ENCODE data around the gene RIPOR3. TPM values are rescaled to one million over a fixed set of nuclear protein-coding genes. Genes with fewer than 3 reads are reported as not detected.
"Not testable (repeated sequence)": the region's sequence is repeated elsewhere in the genome, so short reads cannot be mapped to it uniquely, and the experiment has no call there.

Gene RIPOR3
- total RNA-seq, 1 experiment from 2014 or later: 7.4 TPM

GRCh38 chr20:50621068-50621665, 70.2 kb downstream of the RIPOR3 start:
- in situ Hi-C loops (cut with HindIII; ENCODE audit: low sequenced_read_pairs): no loop called here

DNA sequence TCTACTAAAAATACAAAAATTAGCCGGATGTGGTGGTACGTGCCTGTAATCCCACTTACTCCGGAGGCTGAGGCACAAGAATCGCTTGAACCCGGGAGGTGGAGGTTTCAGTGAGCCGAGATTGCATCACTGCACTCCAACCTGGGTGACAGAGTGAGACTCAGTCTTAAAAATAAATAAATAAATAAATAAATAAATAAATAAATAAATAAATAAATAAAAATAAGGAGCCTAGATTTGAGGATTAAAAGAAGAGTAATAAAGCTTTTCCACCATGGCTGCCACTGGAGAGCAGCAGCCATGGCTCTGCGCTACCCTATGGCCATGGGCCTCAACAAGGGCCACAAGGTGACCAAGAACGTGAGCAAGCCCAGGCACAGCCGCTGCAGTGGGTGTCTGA, 70.9 kb downstream of the RIPOR3 start:
- DNase-seq (ENCODE audit: low spot score); in situ Hi-C loops (cut with HindIII; ENCODE audit: low sequenced_read_pairs): not testable (repeated sequence)

More at GRCh38 chr20:50621068-50621665, 70.2 kb downstream of the RIPOR3 start:
- no peak for DNase-seq (ENCODE audit: low spot score)

DNA sequence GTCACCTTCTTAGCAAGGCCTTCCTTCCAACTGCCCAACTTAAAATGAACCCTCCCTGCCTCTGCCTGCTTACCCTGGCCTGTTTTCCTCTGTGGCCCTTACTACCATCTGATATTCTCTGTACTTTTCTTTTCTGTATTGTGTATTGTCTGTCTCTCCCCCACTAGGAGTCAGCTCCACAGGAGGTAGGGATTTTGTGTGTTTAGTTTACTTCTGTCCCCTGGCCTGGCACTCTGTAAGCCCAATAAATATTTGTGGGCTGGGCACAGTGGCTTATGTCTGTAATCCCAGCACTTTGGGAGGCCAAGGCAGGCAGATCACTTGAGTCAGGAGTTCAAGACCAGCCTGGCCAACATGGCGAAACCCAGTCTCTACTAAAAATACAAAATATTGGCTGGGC, 72.8 kb downstream of the RIPOR3 start:
- in situ Hi-C loops (cut with HindIII; ENCODE audit: low sequenced_read_pairs): no loop called here
- no peak for DNase-seq (ENCODE audit: low spot score)

DNA sequence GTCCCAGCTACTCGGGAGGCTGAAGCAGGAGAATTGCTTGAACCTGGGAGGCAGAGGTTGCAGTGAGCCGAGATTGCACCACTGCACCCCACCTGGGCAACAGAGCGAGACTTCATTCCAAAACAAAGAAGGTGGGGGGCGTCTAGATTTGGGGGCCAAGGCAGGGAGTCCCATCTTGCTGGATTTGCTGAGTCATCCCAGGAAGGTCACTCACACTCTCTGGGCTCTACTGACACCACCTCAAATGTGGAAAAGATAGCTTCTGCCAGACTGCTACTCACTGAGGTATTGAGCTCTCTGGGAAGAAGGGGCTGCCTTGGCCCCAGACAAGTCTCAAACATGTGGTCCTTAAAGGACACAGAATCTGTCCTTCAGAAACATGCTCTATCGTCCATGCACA, 74.3 kb downstream of the RIPOR3 start:
- in situ Hi-C loops (cut with HindIII; ENCODE audit: low sequenced_read_pairs): no loop called here
- DNase-seq (ENCODE audit: low spot score): no peak

DNA sequence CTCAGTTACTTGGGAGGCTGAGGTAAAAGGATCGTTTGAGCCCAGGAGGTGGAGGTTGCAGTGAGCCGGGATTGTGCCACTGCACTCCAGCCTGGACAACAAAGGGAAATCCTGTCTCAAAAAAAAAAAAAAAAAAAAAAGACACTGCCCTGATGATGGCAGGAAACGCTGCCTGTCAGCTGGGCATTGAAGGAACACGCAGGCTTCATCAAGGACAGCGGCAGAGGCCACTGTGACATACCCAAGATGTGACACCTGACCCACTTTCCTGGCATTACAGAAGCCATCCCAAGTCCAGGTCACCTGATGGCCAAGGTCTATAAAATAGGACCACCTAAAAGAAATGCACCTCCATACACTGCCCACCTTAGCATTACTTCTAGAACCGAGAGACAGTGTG, 75.9 kb downstream of the RIPOR3 start:
- in situ Hi-C loops (cut with HindIII; ENCODE audit: low sequenced_read_pairs): no loop called here
- no peak for DNase-seq (ENCODE audit: low spot score)

GRCh38 chr20:50613438-50614169, 77.7 kb downstream of the RIPOR3 start:
- in situ Hi-C loops (cut with HindIII; ENCODE audit: low sequenced_read_pairs): no loop called here
- DNase-seq (ENCODE audit: low spot score): peak; percentile 61

DNA sequence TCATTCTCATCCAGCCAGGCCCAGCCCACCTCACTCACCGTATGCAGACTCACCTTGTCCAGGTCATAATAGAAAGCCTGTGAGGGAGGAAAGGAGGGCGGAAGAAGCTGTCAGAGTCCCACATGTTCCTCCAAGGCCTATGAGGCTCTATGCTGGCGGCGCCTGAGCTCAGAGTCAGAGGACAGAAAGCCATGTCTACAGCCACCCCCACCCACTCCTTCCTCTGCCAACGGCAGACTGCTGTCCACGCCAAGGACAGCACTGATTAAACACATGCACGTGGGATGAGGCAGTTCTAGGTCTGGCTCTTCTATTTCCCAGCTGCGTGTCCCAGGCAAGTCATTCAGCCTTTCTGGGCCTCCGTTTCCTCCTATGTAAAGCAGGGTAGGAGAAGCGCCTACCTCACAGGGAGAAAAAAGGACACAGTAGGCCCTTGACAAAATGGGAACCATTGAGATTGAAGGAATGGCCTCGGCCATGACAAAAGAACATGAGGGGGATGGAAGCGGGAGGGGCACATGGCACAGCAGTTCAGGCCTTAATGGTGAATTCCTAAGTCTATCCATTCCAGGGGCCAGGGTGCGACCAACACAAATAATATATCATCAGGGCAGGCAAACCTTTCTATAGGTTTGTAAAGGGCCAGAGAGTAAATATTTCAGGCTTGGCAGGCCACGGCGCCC, 80.1 kb downstream of the RIPOR3 start:
- in situ Hi-C loops (cut with HindIII; ENCODE audit: low sequenced_read_pairs): no loop called here
- DNase-seq (ENCODE audit: low spot score): no peak

DNA sequence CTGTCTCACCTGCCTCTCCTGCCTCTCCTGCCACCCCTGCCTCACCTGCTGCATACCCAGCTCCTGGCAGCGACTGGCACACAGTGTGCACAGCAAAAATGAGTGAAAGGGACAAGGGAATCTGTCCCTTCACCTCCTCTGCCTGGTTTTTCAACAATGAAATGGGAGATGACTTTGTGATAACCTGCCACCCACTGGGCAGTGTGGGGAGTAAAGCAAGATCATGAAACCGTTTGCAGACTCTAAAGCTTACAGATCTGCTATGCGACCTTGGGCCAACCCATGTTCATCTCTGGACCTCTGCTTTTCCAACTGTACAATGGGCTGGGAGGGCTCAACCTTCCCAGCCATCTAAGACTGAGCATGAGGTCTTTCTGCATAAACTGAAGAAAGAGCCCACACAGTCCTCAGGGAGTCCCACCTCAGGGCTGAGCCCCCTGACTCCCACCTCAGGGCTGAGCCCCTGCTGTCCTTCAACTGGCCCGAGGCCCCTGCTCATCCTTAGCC, 81.1 kb downstream of the RIPOR3 start:
- no peak for DNase-seq (ENCODE audit: low spot score)
- in situ Hi-C loops (cut with HindIII; ENCODE audit: low sequenced_read_pairs): no loop called here

DNA sequence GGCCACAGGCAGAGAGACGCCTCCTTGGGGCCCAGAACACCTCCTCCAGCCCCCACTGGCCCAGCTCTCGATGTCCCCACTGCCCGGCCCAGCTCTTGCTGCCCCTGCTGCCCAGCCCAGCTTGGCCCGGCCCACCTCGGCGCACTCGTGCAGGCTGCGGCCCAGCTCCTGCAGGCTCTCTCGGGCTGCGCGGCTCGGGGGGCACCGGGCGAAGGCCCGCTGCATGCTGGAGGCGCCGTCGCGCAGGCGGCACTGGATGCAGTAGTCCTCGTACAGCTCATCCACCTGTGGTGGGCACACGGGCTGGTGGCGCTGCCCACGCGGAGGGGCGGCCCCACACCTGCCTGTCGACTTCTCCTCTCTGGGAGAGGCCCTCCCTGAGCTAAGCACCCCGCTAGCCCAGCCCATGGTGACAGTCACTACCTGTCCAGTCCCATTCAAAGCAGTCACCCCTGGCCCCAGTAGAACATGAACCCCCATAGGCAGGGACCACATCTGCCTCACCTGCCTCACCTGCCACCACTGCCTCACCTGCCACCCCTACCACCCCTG, 81.8 kb downstream of the RIPOR3 start:
- DNase-seq (ENCODE audit: low spot score): no peak
- in situ Hi-C loops (cut with HindIII; ENCODE audit: low sequenced_read_pairs): no loop called here

GRCh38 chr20:50608750-50609104, 82.6 kb downstream of the RIPOR3 start:
- in situ Hi-C loops (cut with HindIII; ENCODE audit: low sequenced_read_pairs): no loop called here
- DNase-seq (ENCODE audit: low spot score): no peak

DNA sequence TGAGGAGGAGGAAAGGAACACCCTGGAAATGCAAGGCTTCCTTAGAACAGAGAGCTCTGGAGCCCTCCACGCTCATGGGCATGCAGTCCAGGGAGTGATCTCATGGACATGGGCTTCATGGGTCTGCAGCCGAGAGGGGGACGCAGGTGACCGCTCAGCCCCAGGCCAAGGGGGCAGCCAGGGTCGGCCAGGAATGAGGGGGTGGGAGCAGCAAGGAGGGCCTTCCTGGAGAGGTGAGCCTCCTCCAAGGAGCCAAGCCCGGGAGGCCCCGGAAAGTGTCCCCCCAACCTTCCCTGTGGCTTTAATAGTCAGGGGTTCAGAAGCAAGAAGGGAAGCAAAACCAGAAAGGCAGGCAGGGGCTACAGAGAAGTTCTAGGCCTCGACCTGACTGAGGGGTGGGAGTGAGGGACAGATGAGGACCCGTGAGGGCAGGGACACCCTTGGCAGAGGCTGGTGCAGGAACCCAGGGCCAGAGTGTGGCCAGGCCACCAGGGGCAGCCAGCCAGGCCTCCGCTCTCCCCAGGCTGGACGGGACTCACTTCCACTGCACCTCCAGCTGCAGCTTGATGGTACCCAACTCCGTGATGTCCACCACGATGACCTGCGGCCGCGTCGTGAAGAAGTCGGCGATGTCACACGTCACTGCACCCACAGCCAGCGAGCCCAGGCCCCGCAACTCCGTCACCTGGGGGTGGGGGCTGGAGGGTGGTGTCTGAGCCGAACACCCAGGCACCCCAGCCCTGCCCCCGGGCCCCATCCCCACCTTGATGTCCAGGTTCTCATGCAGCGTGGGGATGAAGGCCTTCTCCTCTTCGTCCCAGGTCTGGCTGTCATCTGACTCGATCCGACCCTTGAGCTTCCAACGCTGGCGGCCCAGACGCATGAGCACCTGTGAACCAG, 83.2 kb downstream of the RIPOR3 start:
- DNase-seq (ENCODE audit: low spot score): no peak
- in situ Hi-C loops (cut with HindIII; ENCODE audit: low sequenced_read_pairs): no loop called here

DNA sequence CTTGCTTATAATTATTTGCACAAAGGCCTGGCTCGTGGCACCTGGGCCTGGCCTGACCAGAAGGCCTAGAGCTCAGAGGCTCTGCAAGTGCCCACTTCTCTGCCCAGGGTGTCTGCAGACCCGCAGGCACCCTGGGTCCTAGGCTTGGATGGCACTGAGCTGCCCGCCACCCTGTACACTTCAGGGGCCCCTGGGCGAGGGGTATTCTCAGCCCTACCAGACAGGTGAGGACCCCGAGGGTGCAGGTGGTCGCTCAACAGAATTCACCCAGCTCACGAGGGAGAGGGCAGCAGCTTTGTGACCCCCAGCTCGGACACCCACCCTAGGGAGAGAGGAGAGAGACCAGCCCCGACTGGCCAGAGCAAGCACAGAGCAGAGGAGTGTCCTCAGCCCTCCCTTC, 83.9 kb downstream of the RIPOR3 start:
- in situ Hi-C loops (cut with HindIII; ENCODE audit: low sequenced_read_pairs): no loop called here
- DNase-seq (ENCODE audit: low spot score): no peak

GRCh38 chr20:50605136-50605535, 86.2 kb downstream of the RIPOR3 start:
- DNase-seq (ENCODE audit: low spot score): no peak
- in situ Hi-C loops (cut with HindIII; ENCODE audit: low sequenced_read_pairs): no loop called here

DNA sequence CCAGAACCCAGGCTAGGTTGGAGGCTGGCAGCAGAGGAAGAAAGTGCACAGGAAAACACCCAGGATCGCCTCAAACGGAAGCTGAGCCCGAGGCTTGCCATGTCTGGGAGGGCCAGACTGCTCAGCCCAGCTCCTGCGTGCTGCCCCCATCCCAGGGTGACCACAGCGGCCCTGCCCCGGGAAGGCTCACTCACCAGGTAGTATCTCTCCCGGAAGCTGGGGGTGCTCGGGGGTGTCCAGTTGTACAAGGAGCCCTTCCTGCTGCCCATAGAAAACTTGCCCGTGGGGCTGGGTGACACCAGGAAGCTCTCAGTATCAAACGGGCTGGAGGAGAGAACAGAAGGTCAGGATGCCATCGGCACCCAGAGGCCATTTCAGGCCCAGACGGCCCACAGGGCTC, 86.9 kb downstream of the RIPOR3 start:
- in situ Hi-C loops (cut with HindIII; ENCODE audit: low sequenced_read_pairs): no loop called here

DNA sequence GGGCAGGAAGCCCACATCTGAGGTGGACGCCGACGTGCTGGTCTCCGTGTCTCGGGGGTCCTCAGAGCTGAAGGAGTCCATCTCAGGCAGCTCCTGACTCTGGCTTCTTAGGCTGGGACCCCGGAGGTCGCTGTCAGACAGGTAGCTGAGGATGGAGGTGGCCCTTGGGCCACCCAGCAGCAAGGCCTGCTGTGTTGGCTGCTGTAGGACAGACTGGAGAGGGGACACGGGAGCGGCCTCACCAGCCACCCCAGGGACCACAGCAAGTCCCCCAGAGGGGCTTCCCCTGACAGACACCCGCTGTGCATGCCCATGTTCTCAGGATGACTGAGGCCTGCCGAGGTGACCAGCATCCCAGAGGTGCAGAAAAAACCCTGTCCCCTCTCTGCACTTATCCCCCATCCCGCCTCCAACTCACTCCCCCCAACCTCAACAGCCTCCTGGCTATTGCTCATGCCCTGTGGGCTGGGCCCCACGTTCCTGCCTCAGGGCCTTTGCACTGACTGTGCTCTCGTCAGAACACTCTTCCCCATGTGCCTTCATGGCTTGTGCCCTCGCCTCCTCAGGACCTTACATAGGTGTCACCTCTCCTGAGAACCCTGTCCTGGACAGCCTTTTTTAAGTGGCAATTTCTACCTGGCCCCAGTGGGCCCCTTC, 88.8 kb downstream of the RIPOR3 start:
- in situ Hi-C loops (cut with HindIII; ENCODE audit: low sequenced_read_pairs): no loop called here
- DNase-seq (ENCODE audit: low spot score): no peak

More for the DNA sequence above, 86.9 kb downstream of the RIPOR3 start:
- no peak for DNase-seq (ENCODE audit: low spot score)

- in situ Hi-C loops (cut with HindIII; ENCODE audit: low sequenced_read_pairs): no loop called here
- no peak for DNase-seq (ENCODE audit: low spot score)
These were observed 89.6 kb downstream of the RIPOR3 start for GRCh38 chr20:50601511-50602431.

- in situ Hi-C loops (cut with HindIII; ENCODE audit: low sequenced_read_pairs): no loop called here
- no peak for DNase-seq (ENCODE audit: low spot score)
These were observed 91.0 kb downstream of the RIPOR3 start for GRCh38 chr20:50600281-50600895.
